ENCODE results near the gene TM9SF1. TPM values are rescaled to one million over a fixed set of nuclear protein-coding genes. Genes with fewer than 3 reads are reported as not detected.

TM9SF1 gene
- total RNA-seq, 1 donor from 2014 or later = 49.6 TPM

DNA sequence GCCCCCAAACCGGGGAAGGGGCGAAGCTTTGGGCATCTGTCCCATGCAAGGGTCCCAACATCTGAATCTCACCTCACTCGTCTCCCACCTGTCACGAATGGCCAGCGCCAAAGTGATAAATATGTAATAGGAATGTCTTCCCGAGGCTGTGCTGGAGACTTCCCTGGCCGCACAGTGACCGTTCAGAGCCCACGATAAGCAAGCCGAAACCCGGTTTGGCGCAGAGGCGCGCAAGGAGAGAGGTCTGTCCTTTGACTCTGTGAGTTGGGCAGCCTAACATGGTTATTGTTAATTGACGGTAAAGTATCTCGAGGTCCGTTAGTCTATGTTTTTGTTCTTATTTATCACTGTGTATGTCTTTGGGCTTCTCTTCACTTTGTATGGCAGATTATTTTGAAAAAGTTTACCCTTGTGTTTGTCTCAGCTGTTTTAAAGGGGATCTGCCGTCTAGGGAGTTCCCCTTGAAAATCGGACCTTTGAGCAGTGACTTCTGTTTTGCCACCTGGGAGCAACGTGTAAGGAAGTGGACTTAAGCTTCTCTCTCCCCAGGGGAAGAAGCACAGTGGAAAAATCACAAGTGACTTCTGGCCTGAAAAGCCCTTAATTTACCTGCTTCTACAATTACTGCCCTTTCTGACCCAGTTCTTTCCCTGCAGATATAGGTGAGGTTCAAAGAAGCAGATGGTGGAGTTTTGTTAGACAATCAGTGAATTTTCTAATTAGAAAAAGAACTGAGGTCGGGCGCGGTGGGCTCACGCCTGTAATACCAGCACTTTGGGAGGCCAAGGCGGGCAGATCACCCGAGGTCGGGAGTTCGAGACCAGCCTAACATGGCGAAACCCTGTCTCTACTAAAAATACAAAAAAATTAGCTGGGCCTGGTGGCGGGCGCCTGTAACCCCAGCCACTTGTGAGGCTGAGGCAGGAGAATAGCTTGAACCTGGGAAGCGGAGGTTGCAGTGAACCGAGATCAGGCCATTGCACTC lies 1.1 kb upstream of the TM9SF1 start:
- peak; percentile 13 for DNase-seq (ENCODE audit: low spot score)

DNA sequence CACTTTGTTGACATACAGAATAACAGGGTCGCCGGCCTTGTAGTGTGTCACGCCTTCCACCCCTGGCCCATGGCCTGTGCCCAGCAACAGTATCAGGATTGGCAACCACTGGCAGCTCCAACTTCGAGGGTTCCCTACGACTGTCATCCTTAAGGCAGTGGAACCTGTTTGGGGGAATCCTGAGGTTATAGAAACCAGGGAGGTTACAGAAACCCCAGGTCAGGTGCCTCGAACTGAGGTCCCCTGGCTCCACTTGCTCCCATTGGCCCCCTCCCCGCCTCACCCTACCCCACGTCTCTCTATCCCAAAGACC lies 412 bp downstream of the TM9SF1 start:
- DNase-seq (ENCODE audit: low spot score) = peak; percentile 14

DNA sequence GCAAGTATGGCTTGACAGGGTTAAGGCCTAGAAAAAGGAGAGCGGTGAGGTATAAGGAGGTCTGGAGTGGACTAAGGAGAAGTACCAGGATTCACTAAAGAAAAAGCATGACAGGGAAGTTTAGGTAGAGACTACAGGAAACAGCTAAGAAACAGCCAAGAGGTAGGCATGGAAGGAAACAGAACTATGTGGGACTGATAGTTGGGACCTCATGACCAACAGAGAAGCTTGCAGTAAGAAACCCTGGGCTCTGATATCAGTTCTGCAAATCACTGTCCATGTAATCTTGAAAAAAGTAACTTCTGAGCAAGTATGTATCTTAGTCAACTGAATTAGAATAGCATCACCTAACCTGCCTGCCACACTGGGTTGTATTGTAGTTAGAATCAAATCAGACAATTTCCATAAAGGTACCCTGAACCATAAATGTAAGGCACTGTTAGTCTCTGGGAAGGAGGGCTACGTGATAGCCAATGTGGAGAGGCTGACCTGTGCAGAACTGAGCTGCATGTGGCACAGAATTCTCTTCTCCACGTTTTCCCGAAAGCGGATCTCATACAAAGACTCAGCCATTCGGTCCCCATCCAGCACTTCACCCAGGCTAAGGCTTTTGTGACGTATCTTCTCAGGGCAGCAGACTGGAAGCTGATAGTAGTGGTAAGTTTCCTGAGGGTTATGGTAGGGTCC lies 912 bp downstream of the TM9SF1 start:
- no peak for DNase-seq (ENCODE audit: low spot score)

DNA sequence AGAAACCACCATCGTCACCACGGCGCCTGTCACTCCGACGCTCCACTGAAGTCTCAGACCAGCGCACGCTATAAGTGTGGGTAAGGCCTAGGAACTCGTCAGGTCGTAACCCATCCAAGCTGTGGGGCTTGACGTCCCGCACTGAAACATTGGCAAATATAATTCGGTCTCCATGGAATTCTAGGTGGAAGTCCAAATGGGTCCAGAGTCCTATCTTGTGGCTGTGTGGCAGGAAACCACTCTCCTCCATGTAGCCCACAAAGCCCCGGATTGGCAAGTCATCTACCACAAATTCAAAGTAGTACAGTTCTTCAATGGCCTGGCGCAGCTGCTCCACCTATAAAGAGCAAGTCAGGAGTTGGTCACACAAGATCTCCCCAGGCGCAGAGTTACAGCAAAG lies 2.3 kb downstream of the TM9SF1 start:
- DNase-seq (ENCODE audit: low spot score) = no peak

DNA sequence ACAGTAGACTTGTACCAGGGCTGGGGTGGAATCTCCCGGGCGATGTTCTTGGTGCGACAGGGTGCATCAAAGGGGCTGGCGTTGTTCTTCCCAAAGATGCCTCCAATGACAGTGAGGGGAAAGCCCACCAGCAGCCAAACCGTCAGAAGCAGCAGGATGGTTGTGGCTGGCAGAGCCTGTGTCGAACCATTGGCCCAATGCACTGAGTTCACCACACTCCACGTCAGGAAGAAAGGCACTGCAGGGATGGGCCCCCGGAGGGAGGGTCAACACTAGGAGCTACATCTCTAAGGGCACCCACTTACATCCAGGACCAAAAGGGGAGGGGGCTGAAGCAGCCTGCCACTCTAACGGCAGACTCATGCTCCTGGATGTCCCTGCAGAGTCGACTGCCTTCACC lies 4.8 kb downstream of the TM9SF1 start:
- no peak for DNase-seq (ENCODE audit: low spot score)

DNA sequence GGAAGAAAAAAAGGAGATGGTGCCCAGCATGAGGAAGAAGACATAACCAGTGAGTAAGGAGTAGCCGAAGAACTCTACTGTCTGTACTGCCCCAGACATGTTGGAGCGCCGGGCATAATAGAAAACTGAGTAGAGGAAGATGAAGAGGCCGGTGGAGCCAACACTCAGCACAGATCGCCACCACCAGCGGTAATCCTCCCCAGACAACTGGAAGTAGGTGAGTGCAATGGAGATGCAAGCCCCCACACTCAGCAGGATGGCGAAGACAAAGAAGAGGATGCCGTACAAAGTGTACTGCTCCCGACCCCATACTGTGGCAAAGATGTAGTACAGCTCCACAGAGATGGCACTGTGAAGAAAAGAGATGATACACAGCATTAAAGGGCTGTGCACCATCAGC lies 5.8 kb downstream of the TM9SF1 start:
- DNase-seq (ENCODE audit: low spot score) = no peak

DNA sequence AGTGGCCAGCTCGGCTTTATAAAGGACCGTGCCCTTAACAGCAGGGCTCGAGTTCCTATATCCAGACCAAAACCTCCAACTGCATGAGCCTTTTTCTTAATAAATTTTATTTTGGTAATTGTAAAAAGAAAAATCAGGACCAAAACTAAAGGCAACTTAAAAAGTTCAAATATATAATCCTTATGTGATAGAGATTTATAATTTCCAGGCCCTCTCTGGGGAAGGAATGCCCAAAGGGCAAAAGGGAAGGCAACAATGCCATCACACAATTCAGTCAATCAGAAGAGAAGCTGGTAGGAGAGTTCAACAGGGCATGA lies 6.2 kb downstream of the TM9SF1 start:
- DNase-seq (ENCODE audit: low spot score) = no peak

DNA sequence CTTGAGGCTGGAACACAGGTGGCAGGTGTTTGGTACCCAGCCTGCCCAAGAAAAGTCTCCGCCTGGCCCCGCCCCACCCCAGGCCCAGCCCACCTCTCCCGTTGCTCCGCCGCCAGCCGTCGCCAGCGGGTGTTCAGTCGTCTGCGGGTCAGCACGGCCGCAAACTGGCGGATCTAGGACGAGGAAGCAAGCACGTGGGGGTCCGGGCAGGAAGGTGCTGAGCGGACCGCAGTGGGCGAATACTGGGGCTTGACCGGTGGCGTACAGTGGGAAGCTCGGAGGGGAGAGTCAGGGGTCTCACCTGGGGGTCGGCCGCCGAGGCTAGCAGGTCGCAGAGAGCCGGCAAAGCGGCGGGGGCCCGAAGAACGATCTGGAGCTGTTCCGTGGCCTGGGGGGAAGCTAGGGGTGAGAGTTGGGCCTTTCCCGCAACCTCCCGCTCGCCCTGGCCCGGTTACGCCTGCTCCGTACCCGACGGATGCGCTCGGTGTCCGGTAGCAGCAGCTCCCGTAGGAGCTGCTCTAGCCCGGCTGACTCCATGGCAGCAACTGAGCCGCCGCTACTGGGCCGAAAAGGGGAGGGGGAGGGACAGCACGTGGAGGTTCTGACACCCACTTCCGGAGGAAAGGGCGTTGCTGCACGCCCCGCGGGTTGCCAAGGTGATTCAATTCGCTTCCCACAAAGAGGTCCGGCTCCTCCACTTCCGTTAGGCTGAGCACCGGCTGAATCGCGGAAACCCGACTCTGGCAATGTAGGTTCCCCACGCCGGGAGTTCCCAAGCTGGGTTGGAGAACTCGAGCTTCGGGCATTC lies 6.8 kb downstream of the TM9SF1 start, which contains the start of gene IPO4:
IPO4 (minus strand) TSS at position 566 of the 808 bp plus-strand sequence; CDS start at position 537, 29 bp downstream.
- DNase-seq (ENCODE audit: low spot score) = peak; percentile 98

DNA sequence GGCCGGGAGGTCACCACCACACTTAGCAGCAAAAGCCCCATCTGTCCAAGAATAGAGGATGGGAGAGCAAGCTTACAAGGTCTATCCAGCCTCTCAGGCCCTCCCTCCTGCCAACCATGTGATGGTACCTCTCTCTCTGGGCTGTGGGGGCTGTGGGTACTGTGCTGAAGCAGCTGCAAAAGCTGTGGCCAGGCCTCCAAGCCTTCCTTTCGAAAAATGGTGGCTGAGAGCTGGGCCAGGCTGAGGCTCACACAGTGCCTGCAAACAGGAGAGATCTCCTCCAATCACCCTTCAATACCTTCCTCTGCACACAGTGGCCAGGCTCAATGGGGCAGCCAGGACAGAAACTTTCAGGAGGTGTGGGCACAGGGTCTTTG lies 7.7 kb downstream of the TM9SF1 start:
- DNase-seq (ENCODE audit: low spot score) = no peak

DNA sequence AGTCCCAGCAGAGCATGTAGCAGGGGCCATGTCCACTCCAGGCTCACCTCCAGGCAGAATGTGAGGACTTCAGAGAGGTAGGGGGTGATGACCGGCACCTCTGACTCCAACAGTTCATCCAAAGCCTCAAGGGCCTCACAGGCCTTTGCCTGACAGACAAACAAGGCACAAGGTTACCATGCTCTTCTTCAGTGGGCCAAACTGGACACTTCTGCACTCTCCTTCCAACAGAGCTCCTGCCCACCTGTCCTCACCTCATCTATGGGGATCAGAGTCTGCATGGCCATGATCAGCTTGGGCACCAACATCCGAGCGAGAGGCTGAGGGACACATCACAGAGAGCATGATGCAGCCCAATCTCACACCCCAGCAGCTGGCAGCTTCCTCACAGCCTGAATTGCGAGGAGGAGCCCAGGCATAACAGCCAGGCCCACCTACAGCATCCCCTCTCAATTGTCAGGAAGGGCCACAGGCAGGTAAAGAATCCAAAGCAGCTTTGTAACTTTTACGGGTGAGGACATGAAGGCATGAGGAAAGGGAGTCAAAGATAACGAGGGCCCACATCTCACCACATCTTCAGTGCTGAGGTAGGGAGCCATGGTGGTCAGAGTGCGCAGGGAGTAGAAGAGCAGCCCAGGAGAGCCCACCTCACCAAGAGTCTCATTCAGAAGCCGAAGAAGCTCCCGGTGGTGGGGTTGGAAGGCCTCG lies 8.3 kb downstream of the TM9SF1 start:
- no peak for DNase-seq (ENCODE audit: low spot score)

DNA sequence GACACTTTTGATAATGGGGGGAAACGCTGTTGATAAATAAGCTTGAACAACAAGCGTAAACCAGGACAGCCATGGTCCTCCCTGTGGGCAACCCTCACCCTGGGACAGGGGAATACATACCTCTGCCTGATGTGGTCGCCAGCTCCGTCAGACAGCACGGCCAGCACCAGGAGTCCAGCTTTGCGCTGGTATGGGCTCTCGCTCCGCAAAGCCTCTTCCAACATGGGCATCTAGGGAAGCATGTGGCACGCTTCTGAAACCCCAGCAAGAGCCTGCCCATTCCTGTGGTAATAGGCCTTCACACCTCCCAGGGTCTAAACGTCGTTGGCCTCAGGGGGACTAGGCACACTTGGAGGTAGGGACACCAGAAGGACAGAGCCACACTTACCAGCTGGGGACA lies 9.5 kb downstream of the TM9SF1 start:
- DNase-seq (ENCODE audit: low spot score) = no peak

DNA sequence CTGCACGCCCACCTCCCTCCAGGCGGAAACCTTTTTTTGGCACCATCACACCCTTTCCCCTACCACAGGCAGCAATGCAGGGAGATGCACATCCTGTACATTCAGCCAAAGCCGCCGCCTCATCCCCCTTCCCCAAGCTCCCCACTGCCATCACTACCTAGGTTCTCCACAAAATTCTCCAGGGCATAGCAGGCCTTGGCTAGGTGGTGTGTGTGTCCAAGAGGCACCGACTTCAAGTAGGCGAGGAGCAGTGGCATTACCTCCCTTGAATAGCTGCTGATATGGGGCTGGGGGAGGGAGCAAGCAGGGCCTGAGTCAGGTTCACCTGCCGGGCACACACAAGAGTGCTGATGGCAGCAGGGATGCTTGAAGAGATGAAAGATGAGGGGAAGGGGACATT lies 10.2 kb downstream of the TM9SF1 start:
- DNase-seq (ENCODE audit: low spot score) = no peak

DNA sequence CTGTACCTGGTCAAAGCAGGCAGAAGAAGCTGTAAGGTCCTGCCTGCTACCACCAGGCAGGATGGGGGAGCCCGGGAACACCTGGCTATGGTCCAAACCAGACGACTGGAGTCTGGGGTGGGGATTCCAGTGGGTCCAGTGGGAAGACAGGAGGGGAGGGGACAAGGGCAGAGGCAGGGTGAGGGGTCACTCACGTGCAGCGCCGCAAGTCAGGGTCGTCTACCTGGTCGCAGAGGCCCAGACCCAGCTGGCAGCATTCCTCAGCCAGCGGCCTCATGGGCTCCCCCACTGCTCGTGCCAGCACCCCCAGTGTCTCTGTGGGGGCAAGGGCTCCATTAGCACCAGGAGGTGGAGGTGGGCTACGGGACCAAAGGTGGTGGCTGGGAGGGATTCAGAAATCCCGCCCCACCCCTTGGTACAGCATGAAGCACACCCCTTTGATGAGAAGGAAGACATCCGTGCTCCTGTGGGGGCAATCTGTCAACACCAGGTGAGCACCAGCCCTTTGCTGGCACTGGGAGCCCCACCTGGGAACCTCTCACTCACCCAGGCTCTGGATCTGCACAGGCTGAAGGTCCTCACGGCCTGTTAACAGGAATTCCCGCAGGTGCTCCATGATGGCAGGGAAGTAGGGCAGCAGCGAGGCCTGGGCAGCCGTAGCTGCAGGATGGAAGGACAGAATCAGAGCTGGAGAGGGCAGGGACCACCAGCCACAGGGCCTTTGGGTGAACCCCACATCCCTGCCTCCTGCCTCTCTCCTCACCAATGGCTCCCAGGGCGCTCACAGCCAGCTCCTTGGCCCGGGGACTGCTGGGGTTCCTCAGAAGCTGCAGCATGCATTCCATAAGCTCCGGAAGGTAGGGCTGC lies 10.9 kb downstream of the TM9SF1 start:
- DNase-seq (ENCODE audit: low spot score) = no peak

DNA sequence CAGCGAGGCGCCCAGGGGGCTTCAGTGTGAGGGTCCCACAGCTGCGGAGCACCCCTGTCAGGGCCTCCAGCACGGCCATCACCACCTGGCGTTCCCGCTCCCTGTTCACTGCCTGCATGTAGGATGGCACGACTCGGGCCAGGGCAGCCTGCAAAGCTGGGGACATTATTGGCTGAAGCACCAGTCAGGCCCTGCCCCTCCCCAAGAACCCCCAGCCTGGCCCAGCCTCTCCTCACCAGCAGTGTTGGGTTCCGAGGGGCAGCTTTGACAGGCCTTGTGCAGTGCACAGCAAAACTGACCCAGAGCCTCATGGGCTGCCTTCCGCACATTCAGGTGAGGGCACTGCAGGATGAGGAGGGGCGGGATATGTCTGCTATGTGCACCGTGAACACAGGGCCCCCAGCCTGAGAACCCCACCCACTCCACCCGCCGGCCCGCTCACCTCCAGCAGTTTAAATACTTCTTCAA lies 12.2 kb downstream of the TM9SF1 start:
- no peak for DNase-seq (ENCODE audit: low spot score)

DNA sequence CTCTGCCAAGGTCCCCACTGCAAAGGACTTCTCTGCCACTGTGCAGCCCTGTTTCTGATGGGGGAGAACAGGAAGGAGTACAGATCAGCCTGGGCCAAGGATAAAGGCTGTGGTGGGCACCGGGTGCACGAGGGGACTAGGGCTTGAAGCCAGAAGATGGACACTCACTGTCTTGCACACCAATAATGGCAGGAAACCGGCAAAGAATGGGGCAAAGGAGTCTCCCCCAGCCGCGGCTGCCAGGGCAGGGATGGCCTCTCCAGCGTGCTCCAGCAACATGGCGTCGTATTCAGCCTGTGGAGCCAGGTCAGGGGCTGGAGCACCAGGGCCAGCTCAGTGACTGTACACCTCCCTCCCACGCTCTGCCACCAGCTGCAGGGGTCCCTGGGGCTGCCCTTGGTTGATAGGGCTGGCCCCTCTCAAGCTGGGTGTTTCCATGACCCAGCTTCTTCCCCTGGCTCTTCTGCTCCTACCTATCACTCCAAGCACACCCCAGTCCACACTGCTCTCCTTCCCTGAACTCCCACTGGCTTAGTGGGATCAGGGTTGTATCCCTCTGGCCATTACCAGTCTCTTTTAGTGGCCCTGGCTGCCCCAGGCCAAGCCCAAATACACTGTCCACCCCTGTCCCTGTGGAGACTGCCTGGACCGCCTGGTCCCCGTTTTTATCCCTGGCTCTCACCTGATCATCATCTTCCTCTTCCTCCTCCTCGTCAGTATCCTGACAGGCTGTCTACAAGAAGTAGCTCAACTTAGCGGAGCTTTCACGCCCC lies 12.9 kb downstream of the TM9SF1 start:
- DNase-seq (ENCODE audit: low spot score) = no peak

DNA sequence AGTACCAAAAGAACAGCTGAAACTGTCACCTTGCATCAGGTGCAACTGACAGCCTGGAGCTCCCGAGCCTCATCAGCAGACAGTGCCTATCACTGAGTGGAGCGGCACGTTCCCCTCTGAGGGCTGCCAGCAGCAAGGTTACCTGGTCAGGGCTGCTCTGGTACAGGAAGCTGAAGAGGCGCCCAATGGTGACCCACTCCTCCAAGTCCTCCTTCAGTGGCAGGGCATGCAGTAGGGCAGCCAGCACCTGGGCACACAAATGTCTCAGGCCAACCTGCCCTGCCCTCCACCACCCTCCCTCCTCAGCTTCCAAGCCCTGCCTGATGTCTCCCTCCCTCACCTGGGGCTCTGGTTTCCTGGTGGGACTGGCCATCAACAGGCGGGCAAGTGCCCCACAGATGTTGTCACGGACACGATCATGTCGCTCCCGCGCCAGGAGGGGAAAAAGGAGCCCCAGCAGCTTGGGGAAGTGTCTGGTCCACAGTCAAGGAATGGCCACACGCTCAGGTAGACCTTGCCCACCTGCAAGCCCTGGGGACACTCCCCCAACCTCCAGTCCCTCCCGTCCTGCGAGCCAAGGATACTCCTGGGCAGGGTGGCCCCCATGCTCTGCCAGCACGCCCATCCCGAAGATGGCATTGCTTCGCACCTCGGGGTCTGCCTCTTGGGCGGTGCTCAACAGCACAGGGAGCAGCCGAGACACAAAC lies 13.7 kb downstream of the TM9SF1 start:
- DNase-seq (ENCODE audit: low spot score) = no peak

DNA sequence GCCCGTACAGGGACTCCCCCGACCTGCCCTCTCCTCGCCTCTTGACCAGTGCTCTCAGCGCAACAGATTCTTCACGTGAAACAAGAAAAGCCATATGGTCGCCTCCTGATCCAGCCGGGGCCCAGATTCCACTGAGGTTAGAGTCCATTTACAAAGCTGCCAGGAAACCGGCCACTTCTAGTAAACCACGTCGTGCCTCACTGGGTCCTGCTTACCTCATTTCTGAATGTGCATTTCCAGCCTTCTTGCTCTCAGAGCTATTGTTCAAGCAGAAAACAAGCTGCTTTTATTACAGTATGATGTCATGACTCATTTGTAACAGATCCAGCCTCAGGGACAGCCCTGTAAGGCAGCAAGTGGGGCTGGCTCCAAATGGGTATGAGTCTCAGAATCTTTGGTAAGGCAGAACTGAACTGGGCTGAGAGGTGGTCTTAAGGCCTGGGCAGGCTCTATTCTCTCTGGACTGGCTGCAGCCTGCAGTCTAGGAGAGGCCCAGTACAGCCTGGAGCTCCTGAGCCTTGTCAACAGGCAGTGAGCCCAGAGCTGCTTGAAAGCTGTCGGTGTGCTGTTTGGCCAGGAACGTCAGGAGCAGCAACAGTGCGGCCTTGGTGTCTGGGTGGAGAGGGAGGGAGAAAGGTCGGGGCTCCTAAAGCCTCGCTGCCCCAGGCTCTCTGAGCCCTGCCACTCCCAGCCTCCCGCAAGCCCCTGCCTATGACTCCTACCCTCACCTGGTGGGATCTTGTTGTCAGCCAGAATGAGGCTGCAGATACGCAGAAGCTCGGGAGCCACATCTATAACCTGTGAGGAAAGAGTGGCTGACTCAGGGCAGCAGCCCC lies 15.1 kb downstream of the TM9SF1 start:
- DNase-seq (ENCODE audit: low spot score) = no peak

DNA sequence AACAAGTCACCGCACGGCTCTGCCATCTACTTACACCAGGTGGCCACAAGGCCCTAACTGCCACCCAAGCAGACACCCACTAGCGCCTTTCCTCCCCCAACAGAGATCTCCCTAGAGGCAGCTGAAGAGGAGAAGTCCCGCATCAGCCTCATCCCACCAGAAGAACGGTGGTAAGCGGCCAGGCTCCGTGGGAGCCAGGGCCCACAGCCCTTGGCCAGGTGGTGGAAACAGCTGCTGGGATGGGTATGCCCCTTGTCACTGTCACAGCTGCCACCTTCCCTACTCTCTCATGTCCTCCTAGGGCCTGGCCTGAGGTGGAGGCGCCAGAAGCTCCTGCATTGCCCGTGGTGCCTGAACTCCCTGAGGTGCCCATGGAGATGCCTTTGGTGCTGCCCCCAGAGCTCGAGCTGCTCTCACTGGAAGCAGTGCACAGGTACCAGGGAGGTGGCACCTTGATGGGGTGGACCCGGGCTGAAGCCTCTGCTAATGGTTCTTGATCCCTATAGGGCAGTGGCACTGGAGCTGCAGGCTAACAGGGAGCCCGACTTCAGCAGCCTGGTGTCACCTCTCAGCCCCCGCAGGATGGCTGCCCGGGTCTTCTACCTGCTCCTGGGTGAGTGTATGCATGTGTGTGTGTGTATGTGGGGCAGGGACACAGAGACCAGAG lies 15.8 kb downstream of the TM9SF1 start:
- DNase-seq (ENCODE audit: low spot score) = no peak

All from umbilical cord (tissue), 2 donors.